Measurements from ENCODE around the gene MAP3K5.

DNA sequence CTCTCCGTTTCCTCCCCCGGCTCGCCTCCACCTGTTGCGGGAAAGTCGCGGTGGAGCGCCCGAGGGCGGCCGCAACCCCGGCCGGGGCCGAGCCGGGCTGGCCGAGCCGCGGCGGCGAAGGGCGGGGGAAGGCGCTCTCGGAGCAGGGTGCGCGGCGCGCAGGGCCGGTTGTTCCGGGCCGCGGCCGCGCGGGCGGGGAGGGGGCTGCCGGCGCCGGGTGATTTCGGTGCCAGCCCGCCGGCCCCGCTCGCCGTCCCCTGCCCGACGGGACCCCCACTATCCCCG is 242.3 kb downstream of the MAP3K5 start:
- TF ChIP-seq, protein P1, sequence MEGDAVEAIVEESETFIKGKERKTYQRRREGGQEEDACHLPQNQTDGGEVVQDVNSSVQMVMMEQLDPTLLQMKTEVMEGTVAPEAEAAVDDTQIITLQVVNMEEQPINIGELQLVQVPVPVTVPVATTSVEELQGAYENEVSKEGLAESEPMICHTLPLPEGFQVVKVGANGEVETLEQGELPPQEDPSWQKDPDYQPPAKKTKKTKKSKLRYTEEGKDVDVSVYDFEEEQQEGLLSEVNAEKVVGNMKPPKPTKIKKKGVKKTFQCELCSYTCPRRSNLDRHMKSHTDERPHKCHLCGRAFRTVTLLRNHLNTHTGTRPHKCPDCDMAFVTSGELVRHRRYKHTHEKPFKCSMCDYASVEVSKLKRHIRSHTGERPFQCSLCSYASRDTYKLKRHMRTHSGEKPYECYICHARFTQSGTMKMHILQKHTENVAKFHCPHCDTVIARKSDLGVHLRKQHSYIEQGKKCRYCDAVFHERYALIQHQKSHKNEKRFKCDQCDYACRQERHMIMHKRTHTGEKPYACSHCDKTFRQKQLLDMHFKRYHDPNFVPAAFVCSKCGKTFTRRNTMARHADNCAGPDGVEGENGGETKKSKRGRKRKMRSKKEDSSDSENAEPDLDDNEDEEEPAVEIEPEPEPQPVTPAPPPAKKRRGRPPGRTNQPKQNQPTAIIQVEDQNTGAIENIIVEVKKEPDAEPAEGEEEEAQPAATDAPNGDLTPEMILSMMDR (conservative IDR thresholded peaks at IDR 0.05 in 1 of 2, IDR thresholded peaks at IDR 0.05 in 1 of 2; ENCODE audit: low read depth in 1 of 2, low read length in 2 of 2) = no peak
- no peak for TF ChIP-seq EZH2 (IDR thresholded peaks at IDR 0.05; ENCODE audit: low read length, missing control alignments)
